H9 (cell line): ENCODE data around the gene LAMP1. TPM values are rescaled to one million over a fixed set of nuclear protein-coding genes. Genes with fewer than 3 reads are reported as not detected.
A peak's percentile ranks its signal among the peaks of the same experiment; 100 is the strongest.
"Not testable (repeated sequence)": the region's sequence is repeated elsewhere in the genome, so short reads cannot be mapped to it uniquely, and the experiment has no call there.

Experiments used
- DNase-seq: peaks from one replicate; pipeline ENCODE4 v3.0.0-alpha.2; 2017
- H2AFZ ChIP-seq: one replicate; pipeline ENCODE4 v1.6.1; 2013; ENCODE audit warnings: mild to moderate bottlenecking, low read length, control low read depth, moderate library complexity
- H2AK5ac ChIP-seq: 2 replicates; pipeline ENCODE4 v1.6.1; 2013; ENCODE audit warnings: low read length, control low read depth, mixed read lengths; ENCODE audit not compliant: insufficient read length
- H2BK120ac ChIP-seq: one replicate; pipeline ENCODE4 v1.6.1; 2013; ENCODE audit warnings: low read depth, mild to moderate bottlenecking, low read length, control low read depth, inconsistent platforms; ENCODE audit not compliant: poor library complexity, severe bottlenecking
- H2BK12ac ChIP-seq: 2 replicates; pipeline ENCODE4 v1.6.1; 2013; ENCODE audit warnings: low read length, control low read depth, mixed read lengths, low read depth; ENCODE audit not compliant: insufficient read length
- H2BK15ac ChIP-seq: 2 replicates; pipeline ENCODE4 v1.6.1; 2013; ENCODE audit warnings: low read depth, low read length, control low read depth
- H2BK20ac ChIP-seq: one replicate; pipeline ENCODE4 v1.6.1; 2013; ENCODE audit warnings: low read depth, mild to moderate bottlenecking, low read length, control low read depth, inconsistent platforms; ENCODE audit not compliant: poor library complexity, severe bottlenecking
- H2BK5ac ChIP-seq: 2 replicates; pipeline ENCODE4 v1.6.1; 2013; ENCODE audit warnings: low read length, control low read depth, mixed read lengths; ENCODE audit not compliant: insufficient read length
- H3K14ac ChIP-seq: 2 replicates; pipeline ENCODE4 v1.6.1; 2013; ENCODE audit warnings: low read length, control low read depth; ENCODE audit not compliant: insufficient read depth
- H3K18ac ChIP-seq: 2 replicates; pipeline ENCODE4 v1.6.1; 2013; ENCODE audit warnings: low read depth, mild to moderate bottlenecking, mixed read lengths, low read length, control low read depth; ENCODE audit not compliant: insufficient read length
- H3K23ac ChIP-seq: 2 replicates; pipeline ENCODE4 v1.6.1; 2013; ENCODE audit warnings: low read length, control low read depth, mixed read lengths, low read depth; ENCODE audit not compliant: insufficient read length
- H3K23me2 ChIP-seq: 2 replicates; pipeline ENCODE4 v1.6.1; 2013; ENCODE audit warnings: low read depth, mild to moderate bottlenecking, mixed read lengths, low read length, control low read depth; ENCODE audit not compliant: insufficient read length, poor library complexity, severe bottlenecking
- H3K27ac ChIP-seq: 2 replicates; pipeline ENCODE4 v1.5.1; 2013; ENCODE audit warnings: low read length, control low read depth, mixed read lengths, low read depth; ENCODE audit not compliant: insufficient read length
- H3K27me3 ChIP-seq: 2 replicates; pipeline ENCODE4 v1.6.1; 2013; ENCODE audit warnings: low read length, control low read depth, inconsistent platforms; ENCODE audit not compliant: insufficient read depth
- H3K4ac ChIP-seq: 2 replicates; pipeline ENCODE4 v1.6.1; 2013; ENCODE audit warnings: low read depth, mild to moderate bottlenecking, control low read depth, inconsistent platforms, low read length, moderate library complexity
- H3K4me1 ChIP-seq: 2 replicates; pipeline ENCODE4 v1.6.1; 2013; ENCODE audit warnings: low read length, control low read depth, inconsistent platforms; ENCODE audit not compliant: insufficient read depth
- H3K4me2 ChIP-seq: 2 replicates; pipeline ENCODE4 v1.6.1; 2013; ENCODE audit warnings: low read length, control low read depth, mixed read lengths; ENCODE audit not compliant: insufficient read length, insufficient read depth
- H3K56ac ChIP-seq: 2 replicates; pipeline ENCODE4 v1.6.1; 2013; ENCODE audit warnings: low read depth, mild to moderate bottlenecking, mixed read lengths, low read length, control low read depth; ENCODE audit not compliant: insufficient read length
- H3K79me1 ChIP-seq: 2 replicates; pipeline ENCODE4 v1.6.1; 2013; ENCODE audit warnings: low read depth, mild to moderate bottlenecking, moderate library complexity, low read length, control low read depth, inconsistent platforms; ENCODE audit not compliant: insufficient read depth, poor library complexity, severe bottlenecking
- H3K79me2 ChIP-seq: 2 replicates; pipeline ENCODE4 v1.6.1; 2013; ENCODE audit warnings: low read length, control low read depth, inconsistent platforms; ENCODE audit not compliant: insufficient read depth
- H3K9ac ChIP-seq: 2 replicates; pipeline ENCODE4 v1.6.1; 2013; ENCODE audit warnings: low read length, control low read depth, mixed read lengths; ENCODE audit not compliant: insufficient read length; ENCODE audit errors: extremely low read depth
- H3K9me3 ChIP-seq: one replicate; pipeline ENCODE4 v1.6.1; 2013; ENCODE audit warnings: low read depth, low read length, inconsistent platforms; ENCODE audit not compliant: control insufficient read depth
- H3T11ph ChIP-seq: one replicate; pipeline ENCODE4 v1.6.1; 2013; ENCODE audit warnings: mild to moderate bottlenecking, low read length, control low read depth, inconsistent platforms
- H4K20me1 ChIP-seq: one replicate; pipeline ENCODE4 v1.6.1; 2013; ENCODE audit not compliant: control insufficient read depth, insufficient read length, insufficient read depth
- H4K5ac ChIP-seq: 2 replicates; pipeline ENCODE4 v1.6.1; 2013; ENCODE audit warnings: low read depth, mild to moderate bottlenecking, mixed read lengths, low read length, control low read depth; ENCODE audit not compliant: insufficient read length
- H4K8ac ChIP-seq: replicated peaks from 2 replicates; pipeline ENCODE4 v1.6.1; 2013; ENCODE audit warnings: low read length, control low read depth, mixed read lengths, low read depth; ENCODE audit not compliant: insufficient read length
- H4K91ac ChIP-seq: 2 replicates; pipeline ENCODE4 v1.6.1; 2013; ENCODE audit warnings: low read depth, mild to moderate bottlenecking, moderate library complexity, mixed read lengths, low read length, control low read depth; ENCODE audit not compliant: insufficient read length
- H3K27ac Mint-ChIP-seq, 3 experiments: 2 replicates in 2 of 3; 3 replicates in 1 of 3; pipeline ENCODE4 v1.8.0; 2020 to 2021; ENCODE audit warnings: mixed read lengths in 3 of 3, mild to moderate bottlenecking in 1 of 3, moderate library complexity in 1 of 3
- H3K27me3 Mint-ChIP-seq: 2 replicates; pipeline ENCODE4 v1.8.0; 2021; ENCODE audit warnings: low read depth, mild to moderate bottlenecking, moderate library complexity, mixed read lengths
- H3K36me3 Mint-ChIP-seq, 3 experiments: 2 replicates in 2 of 3; 3 replicates in 1 of 3; pipeline ENCODE4 v1.8.0; 2020 to 2021; ENCODE audit warnings: low read depth in 3 of 3, mixed read lengths in 3 of 3; ENCODE audit not compliant: insufficient read depth in 1 of 3
- H3K4me1 Mint-ChIP-seq, 2 experiments: 2 replicates each; pipeline ENCODE4 v1.8.0; 2020; ENCODE audit warnings: mixed read lengths in 2 of 2
- H3K4me3 Mint-ChIP-seq, 2 experiments: 2 replicates in 1 of 2; 3 replicates in 1 of 2; pipeline ENCODE4 v1.8.0; 2020 to 2021; ENCODE audit warnings: mild to moderate bottlenecking in 2 of 2, mixed read lengths in 2 of 2, moderate library complexity in 1 of 2
- H3K9me3 Mint-ChIP-seq, 2 experiments: 2 replicates in 1 of 2; 3 replicates in 1 of 2; pipeline ENCODE4 v1.8.0; 2020; ENCODE audit warnings: mild to moderate bottlenecking in 2 of 2, mixed read lengths in 2 of 2, moderate library complexity in 1 of 2
- CTCF ChIP-seq: fragments of 200-600 bp; sonication (generic); conservative IDR thresholded peaks from 3 replicates; pipeline ENCODE4 v1.8.0; 2021; ENCODE audit warnings: antibody characterized with exemption, mild to moderate bottlenecking
- WGBS: extraction: QIAGEN DNeasy Blood & Tissue Kit; methylation state at CpG from one replicate; pipeline ENCODE4 v1.1.7; 2013; ENCODE audit warnings: missing lambda C conversion rate, low lambda C conversion rate, mixed read lengths; ENCODE audit not compliant: insufficient read length; ENCODE audit errors: extremely low coverage; 5-methylcytosine and 5-hydroxymethylcytosine counted together
- total RNA-seq: library from RNA; stranded (reverse); gene quantifications from 2 replicates; pipeline ENCODE4 v1.2.1, GENCODE V29; 2021

LAMP1 gene
- total RNA-seq, 1 experiment from 2014 or later: 131 TPM

GRCh38 chr13:113345486-113345885 lies 48.4 kb downstream of the LAMP1 start:
- Mint-ChIP-seq H3K36me3 (peaks cover 65 to 78% (median 76%) of the 10 kb centered on the region in 3 experiments), H3K9me3 (peaks cover 5 to 6% of the 10 kb centered on the region in 2 experiments; a peak in 4 of 5 replicates), H3K27ac (peak overlapping the region; percentile 18 to 52 (median 21); a peak in 4 of 7 replicates), H3K4me3 (no peak overlapping the region; a peak in 1 of 5 replicates), H3K4me1 (no peaks in the 10 kb centered on the region), H3K27me3 (no peaks in the 10 kb centered on the region; the same call in 1 of the 2 replicates)
- Histone ChIP-seq H4K91ac (no peak overlapping the region), H2BK5ac (no peak overlapping the region), H2BK12ac (no peak overlapping the region), H2BK120ac (no peak overlapping the region), H2AFZ (no peak overlapping the region), H3K18ac (no peak overlapping the region), H3K23ac (no peak overlapping the region), H4K8ac (no peak overlapping the region), H4K5ac (no peak overlapping the region), H4K20me1 (no peaks in the 10 kb centered on the region), H3K9ac (no peak overlapping the region), H2AK5ac (no peak overlapping the region), H3K79me2 (no peaks in the 10 kb centered on the region), H3K27ac (no peak overlapping the region), H2BK15ac (no peak overlapping the region), H3K56ac (no peak overlapping the region), H3K14ac (no peak overlapping the region), H3K27me3 (no peaks in the 10 kb centered on the region), H3K4me2 (no peak overlapping the region), H3K4ac (no peak overlapping the region), H2BK20ac (no peak overlapping the region), H3T11ph (no peak overlapping the region), H3K79me1 (no peaks in the 10 kb centered on the region), H3K4me1 (no peaks in the 10 kb centered on the region), H3K9me3 (no peaks in the 10 kb centered on the region), H3K23me2 (no peaks in the 10 kb centered on the region)
- peak; percentile 22 for DNase-seq
- WGBS: no CpG with 5 or more reads among the region's 17 CpGs
- TF ChIP-seq CTCF: no peak

GRCh38 chr13:113347736-113348225 lies 50.7 kb downstream of the LAMP1 start:
- not testable (repeated sequence) for H3K4me1 ChIP-seq, H3T11ph ChIP-seq, H3K4me3 Mint-ChIP-seq, H2AK5ac ChIP-seq, H2BK20ac ChIP-seq, H3K9ac ChIP-seq, H3K23ac ChIP-seq, H3K23me2 ChIP-seq, H4K5ac ChIP-seq, H3K4ac ChIP-seq, H2BK120ac ChIP-seq, H3K18ac ChIP-seq, H2BK15ac ChIP-seq, H3K27ac ChIP-seq, H3K4me1 Mint-ChIP-seq, H3K4me2 ChIP-seq, H3K27me3 Mint-ChIP-seq, H4K20me1 ChIP-seq, H3K79me1 ChIP-seq, H2AFZ ChIP-seq, H4K8ac ChIP-seq, H2BK12ac ChIP-seq, H4K91ac ChIP-seq, H3K9me3 Mint-ChIP-seq, H3K27ac Mint-ChIP-seq, H3K79me2 ChIP-seq, H2BK5ac ChIP-seq, H3K27me3 ChIP-seq, H3K56ac ChIP-seq, H3K9me3 ChIP-seq, H3K14ac ChIP-seq
- peaks cover 57 to 68% (median 67%) of the 10 kb centered on the region in 3 experiments for H3K36me3 Mint-ChIP-seq
- WGBS: no CpG with 5 or more reads among the region's 19 CpGs
- peak; percentile 19 for DNase-seq
